Measurements from ENCODE around the gene SNCB. TPM values are rescaled to one million over a fixed set of nuclear protein-coding genes. Genes with fewer than 3 reads are reported as not detected.

SNCB gene
- polyA plus RNA-seq (ENCODE audit: insufficient read length in 12 of 12): under 1 TPM in 3 of 12 donors, not detected in 9; 0.14 to 0.44 (median 0.40) TPM
- long read RNA-seq, donor 1: 0 reads
- long read RNA-seq, donor 2: 0 reads
- long read RNA-seq, donor 3: 0 reads
- long read RNA-seq, donor 4: 0 reads
- long read RNA-seq, donor 5: 0 reads
- long read RNA-seq, donor 6: 0 reads
- long read RNA-seq, donor 7, partial matches to known transcripts: 0 of 1 reads
- long read RNA-seq, donor 7, other reads (novel, unspliced or antisense): 0 of 1 reads
- long read RNA-seq, donor 8, partial matches to known transcripts: 0 of 1 reads
- long read RNA-seq, donor 8, other reads (novel, unspliced or antisense): 0 of 1 reads
- long read RNA-seq, donor 9: 0 reads
- long read RNA-seq, donor 10: 0 reads
- long read RNA-seq, donor 11: 0 reads

DNA sequence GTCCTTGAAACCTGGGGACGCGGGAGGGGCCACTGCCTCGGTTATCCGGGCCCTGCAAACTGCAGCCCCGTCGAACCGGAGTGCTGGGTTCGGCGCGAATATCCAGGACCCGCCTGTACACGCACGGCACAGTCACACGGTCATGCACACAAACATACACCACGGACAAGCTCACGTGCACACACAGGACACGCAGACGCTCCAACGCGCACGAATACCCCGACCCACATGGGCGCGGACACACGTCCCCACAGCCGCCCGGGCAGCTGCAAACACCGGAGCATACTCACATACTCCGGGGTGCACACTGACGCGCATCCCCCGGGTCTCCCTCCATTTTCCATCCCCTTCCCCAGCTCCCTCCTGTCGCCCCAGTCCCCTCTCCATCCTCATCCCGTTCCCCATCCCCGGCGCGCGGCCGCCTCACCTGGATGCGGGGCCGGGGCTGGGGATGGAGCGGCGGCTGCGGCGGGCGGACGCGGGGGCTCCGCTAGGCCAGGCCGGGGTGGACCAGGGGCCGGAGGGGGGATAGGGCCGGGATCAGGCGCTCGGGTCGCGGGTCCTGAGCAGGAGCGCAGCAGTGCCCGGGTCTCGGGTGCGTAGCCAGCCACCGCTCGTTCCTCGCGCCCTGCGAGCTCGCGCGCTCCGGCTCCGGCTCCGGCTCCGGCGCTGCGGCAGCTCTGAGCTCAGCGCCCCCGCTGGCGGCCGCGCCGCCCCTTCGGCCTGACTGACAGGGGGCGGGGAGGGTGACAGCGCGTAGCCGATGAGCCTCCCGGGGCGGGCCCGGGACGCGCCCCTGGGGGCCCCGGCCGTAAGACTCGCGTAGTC lies at the start of gene SNCB, which contains the start of gene EIF4E1B:
SNCB (minus strand) TSS at position 682 of the 828 bp plus-strand sequence. CDS start 880 bp downstream, outside the sequence.
EIF4E1B (plus strand) TSS at position 823 of the 828 bp plus-strand sequence. CDS start 12,113 bp downstream, outside the sequence.
- no peak for DNase-seq

GRCh38 chr5:176679365-176680225 lies 49.3 kb upstream of the SNCB start:
- DNase-seq: no peak

- no peak for DNase-seq
Observed at GRCh38 chr5:176678584-176678983, 48.2 kb upstream of the SNCB start.

- DNase-seq: no peak
Observed at GRCh38 chr5:176677209-176677939, 47.0 kb upstream of the SNCB start.

DNA sequence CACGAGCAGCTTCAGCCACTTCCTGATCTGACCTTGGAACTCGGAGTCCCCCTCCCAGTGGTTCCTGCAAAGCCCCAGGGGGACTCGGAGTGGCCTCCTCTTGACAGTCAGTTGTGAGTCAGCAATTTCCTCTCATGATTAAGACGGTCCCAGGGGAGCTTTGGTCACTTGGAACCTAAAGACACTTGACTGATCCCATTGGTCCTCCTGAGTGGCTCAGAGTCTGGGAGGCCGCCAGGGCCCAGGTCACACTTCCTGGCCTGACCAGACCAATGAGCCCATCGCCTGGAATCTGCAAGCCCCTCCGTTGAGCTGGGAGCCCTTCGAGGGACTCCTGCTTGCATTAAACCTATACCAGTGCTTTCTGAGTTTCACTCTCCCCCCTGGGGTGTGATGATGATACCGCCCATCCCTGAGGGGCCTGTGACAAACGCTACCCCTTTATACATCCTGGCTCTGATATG lies 46.1 kb upstream of the SNCB start:
- DNase-seq: no peak

GRCh38 chr5:176675676-176676360 lies 45.5 kb upstream of the SNCB start:
- DNase-seq: no peak

DNA sequence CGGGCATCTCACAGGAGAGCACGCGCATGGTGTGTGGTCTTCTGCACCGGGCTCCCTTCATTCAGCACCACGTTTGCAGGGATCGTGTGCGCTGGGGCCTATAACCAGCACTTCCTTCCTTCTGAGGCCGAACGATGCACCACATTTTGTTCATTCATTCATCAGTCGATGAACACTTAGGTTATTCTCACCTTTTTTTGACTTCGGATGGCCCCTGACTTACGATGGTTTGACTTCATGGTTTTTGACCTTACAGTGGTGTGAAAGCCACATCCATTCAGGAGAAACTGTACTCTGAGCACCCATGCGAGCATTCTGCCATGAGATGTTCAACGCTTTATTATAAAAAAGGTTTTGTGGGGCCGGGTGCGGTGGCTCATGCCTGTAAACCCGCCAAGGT lies 44.5 kb upstream of the SNCB start:
- no peak for DNase-seq

DNA sequence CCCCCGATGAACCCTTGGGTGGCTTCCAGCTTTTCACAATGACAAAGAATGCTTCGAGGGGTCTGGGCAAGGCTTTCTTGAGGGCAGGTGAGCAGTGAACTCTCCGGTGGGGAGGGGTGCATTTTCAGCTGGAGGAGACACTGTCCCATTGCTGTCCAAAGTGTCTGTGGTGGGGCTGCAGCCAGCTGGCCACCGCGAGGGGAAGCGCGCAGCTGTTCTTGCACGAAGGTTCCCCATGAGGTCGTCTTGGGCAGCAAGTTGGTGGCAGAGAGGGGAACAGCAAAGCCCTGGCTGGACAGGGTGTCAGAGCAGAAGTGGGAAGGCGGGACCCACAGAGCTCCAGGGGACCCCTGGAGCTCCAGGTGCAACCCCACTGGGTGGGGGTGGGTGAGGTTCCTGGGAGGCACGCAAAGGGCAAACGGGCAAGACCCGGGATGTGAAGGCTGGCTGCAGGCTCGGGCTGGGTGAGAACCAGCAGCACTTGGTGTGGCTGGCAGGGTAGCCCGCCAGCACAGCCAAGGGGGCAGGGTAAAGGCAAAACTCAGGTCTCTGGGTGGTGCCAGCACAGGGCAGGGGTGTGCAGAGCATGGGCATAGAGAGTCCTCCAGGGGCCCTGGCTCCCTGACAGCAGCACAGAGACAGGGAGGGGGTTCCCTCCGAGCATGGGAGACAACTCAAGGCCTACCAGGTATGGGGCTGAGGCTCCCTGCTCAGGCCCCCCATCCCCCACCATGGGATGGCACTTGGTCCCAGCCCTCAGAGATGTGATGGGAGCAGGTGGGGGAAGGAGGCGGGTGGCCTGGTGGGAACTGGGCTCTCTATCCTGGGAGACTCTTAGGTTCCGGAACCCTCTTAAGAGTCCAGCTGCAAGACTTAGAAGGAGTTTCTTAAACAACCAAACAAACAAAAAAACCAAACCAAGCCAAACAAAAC lies 43.6 kb upstream of the SNCB start:
- no peak for DNase-seq

DNA sequence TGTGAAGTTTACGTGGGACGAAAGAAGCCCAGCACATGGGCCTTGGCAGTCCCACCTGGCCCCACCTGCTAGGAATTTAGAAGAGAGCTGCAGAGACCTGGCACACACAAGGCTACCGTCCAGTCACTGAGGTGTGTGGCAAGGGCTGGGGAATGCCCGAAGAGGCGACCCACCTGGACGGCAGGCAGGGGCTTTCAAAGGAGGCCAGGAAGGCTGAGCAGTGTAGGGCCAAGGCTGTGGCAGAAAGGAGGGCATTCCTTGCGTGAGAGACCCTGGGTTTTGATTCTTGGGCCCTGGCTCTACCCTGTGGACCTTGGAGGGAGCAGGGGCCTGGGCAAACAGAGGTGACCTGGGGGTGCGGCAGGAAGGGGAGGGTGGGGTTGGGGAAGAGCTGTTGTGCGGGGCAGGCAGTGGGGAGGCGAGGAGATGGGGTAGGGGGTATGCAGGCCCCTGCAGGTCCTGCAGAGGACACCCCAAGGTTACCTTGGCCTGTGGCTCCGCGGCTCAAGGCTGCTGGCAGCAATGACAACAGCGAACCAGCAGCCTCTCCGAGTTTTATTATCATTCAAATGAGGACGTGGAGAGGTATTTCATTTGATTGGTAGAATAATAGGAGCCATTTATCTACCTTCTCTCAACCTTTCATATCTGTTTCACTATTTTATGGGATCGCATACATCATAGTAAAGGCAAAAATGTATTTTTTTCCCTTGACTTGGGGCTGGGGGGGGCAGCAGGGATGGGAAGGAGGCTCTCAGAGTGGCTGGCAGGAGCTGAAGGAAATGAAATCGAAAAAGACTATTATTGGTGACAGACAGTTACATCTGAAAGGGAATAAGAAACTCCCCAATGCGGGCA lies 41.8 kb upstream of the SNCB start:
- DNase-seq: no peak

DNA sequence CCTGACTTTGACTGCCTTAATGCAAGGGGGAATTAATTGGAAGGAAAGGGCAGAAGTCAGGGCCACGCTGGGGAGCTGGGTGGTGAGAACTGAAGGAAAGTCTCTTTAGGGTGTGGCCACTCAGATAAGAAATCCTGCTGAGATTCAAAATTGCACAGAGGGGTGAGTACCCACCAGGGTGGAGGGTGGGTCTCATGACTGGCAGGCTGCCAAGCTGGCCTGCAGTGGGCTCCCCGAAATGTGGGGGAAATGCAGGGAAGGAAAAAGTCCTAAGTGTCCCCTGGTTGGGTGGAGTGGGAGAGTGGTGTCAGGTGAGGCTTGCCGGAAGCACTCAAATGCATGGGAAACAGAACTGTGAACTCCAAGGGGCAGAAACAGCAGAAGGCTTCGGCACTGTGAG lies 41.1 kb upstream of the SNCB start:
- DNase-seq: no peak

DNA sequence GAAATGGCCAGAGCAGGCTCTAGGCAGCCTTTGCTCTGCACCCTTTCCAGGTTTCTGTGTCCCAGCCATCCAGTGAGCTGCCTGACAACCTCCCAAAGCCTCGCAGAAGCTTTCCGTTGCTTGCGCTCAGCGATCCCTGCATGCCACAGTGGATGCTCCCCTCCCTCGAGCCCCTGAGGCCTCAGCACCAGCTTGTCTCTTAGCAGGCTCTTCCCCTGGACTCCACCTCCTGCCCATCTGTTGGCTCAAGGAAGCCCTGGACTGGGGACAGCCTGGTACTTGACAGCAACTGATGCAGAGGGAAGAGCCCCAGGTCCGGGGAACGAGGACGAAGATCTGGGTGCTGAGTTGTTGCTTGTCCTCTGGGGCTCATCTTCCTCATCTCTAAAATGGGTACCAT lies 40.1 kb upstream of the SNCB start:
- DNase-seq: no peak

DNA sequence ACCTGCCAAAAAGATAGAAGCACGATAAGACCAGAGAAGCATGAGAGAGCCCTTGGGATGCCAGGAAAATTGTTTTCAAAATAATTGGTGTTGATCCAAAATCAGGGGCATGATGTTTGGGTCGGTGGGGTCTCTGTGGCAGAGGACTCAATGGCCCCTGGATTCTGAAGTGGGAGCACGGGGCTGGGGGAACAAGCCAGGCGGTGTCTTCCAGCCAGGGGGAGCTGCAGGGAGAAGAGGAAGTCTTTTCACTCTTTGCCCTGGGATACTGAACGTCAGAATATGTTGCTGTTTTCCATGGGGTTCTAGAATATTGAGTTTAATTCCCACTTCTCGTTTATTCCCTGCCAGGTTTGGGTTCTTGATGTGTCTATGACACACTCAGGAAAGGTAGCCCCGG lies 37.3 kb upstream of the SNCB start:
- DNase-seq: no peak

DNA sequence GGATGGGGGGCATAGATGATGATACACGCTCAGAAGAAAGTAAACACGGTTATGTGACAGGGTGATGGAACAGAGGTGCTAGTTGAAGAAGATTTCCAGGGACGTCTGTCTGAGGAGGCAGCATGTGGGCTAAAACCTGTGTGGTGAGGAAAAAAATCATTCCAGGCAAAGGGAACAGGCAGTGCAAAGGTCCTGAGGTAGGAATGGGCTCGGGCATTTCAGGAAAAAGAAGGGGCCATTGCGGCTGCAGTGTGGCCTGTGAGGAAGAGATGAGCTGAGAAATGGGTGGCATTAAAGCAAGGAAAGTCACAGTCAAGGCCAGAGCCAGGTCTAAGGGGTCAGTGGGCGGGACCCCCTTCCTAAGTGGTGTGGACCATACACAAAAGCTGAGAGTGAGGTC lies 35.2 kb upstream of the SNCB start:
- no peak for DNase-seq

DNA sequence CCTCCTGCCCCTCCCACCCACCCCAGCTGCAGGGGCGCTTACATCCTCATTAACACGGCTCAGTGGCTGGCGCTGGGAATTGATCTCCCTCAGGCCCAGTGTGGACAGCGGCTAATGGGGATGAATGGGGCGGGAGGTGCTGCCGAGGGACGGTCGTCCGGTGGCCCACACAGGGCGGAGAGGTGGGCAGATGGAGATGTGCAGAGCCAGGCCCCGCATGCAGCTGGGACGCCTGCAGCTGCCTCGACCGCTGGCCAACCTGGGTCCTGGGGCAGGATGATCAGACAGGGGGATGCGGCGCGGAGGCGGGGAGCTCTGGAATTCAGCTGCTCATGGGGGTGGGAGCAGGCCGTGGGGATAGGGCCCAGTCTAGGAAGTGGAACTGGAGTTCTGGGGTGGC lies 34.6 kb upstream of the SNCB start:
- no peak for DNase-seq

GRCh38 chr5:176664479-176664878 lies 34.1 kb upstream of the SNCB start:
- DNase-seq: no peak

GRCh38 chr5:176663566-176663965 lies 33.2 kb upstream of the SNCB start:
- no peak for DNase-seq

GRCh38 chr5:176662371-176663333 lies 32.3 kb upstream of the SNCB start:
- no peak for DNase-seq

Data from muscle of arm (tissue), 14 donors.